ENCODE measurements around the gene FRMD8.

The FRMD8 gene

GRCh38 chr11:65459552-65459951 lies 73.1 kb downstream of the FRMD8 start:
- DNase-seq = no peak
